Astrocyte of the hippocampus (primary cell): Measurements from ENCODE around the gene TRIL.

Experiments
- DNase-seq: peaks from one replicate; pipeline ENCODE4 v3.0.0; 2011; ENCODE audit warnings: low read depth, low spot score

The TRIL gene, protein sequence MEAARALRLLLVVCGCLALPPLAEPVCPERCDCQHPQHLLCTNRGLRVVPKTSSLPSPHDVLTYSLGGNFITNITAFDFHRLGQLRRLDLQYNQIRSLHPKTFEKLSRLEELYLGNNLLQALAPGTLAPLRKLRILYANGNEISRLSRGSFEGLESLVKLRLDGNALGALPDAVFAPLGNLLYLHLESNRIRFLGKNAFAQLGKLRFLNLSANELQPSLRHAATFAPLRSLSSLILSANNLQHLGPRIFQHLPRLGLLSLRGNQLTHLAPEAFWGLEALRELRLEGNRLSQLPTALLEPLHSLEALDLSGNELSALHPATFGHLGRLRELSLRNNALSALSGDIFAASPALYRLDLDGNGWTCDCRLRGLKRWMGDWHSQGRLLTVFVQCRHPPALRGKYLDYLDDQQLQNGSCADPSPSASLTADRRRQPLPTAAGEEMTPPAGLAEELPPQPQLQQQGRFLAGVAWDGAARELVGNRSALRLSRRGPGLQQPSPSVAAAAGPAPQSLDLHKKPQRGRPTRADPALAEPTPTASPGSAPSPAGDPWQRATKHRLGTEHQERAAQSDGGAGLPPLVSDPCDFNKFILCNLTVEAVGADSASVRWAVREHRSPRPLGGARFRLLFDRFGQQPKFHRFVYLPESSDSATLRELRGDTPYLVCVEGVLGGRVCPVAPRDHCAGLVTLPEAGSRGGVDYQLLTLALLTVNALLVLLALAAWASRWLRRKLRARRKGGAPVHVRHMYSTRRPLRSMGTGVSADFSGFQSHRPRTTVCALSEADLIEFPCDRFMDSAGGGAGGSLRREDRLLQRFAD

DNA sequence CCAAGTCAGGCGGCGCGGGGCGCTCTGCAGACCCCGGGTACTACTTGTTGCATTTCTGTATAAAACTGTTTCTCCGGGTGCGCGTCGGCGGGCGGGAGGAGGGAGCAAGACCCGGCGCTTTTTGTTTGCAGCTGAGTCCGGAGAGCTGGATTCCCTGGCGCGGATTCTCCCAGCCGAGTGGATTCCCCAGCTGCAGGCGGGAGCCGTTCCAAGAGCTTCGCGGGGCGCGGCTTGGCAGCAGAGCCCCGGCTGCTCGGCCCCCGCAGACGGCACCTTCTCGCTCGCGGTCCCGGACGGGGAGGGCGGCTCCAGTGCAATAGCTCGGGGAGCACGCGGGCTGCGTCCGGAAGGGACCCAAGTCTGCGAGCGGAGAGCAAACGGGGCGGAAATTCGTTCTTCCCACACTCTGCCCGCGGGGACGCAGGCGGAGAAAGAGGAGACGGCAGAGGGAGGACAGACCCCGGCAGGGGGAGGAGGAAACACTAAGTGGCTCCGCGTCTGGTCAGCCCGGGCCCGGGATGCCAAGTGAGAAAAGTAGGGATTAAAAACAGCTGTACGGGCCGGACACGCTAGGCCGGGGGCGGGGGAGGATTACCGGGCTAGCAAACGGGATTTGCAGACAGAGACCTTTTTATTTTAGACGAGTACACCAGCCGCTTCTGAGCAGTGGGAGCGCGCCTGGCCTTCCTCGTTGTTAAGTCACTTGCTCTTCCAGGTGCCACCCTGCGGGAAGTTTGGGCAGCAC is at the start of gene TRIL:
TRIL (minus strand) TSS at position 96 of the 745 bp plus-strand sequence. CDS start 284 bp downstream, outside the sequence.
- peak; percentile 80 for DNase-seq

DNA sequence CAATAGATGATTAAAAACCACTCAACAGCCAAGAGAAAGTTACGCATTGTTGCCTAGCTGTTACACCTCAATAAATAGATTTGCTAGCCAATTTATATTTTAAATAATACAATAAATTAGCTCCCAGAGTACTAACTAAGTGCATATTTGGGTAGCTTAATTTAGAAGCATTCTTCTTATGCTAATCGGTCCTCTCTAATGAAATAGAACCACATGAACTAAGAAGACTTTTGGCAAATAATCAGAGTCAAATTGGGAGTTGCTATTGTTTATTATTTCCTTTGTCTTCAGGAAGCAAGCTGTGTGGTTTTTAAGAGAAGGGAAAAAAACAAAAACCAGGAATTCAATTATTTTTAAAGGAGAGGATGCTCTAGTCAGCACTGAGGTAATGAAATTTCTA is 49.0 kb upstream of the TRIL start:
- DNase-seq: no peak

DNA sequence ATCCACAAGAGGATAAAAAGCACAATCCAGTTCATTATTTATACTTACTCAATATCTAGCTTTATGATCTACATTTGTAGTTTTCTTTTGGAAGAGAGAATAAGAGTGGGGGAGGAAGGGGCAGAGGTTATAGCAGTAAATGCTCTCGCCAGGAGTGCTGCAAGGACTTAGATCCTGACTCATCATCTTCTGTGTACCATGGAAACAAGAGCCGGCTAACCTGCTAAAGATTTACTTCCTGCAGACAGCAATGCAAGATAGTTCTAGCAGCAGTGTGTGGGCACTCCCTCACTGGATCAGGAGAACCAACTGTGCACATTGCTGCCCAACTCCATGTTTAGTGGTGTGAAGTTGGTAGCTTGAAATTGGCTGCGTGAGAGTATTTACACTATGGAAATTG is 47.7 kb upstream of the TRIL start:
- no peak for DNase-seq

DNA sequence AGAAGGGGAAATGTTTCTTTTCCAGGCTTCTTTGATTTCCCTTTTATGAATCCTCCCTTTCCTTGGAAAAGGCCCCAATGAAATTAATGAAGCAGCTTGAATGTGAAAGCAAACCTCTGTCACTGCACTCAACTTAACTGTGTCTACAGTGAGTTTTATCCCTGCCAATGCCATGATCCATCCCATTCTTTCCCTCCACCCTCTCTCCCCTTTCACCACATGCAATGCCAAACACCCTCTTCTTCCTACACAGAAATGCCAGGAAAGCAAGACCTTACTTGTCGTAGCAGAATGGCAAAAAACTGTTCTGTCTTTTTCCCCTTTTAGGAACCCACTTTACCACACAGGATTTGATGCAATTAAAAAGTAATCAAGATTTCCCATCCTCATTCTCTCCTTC is 47.3 kb upstream of the TRIL start:
- no peak for DNase-seq

DNA sequence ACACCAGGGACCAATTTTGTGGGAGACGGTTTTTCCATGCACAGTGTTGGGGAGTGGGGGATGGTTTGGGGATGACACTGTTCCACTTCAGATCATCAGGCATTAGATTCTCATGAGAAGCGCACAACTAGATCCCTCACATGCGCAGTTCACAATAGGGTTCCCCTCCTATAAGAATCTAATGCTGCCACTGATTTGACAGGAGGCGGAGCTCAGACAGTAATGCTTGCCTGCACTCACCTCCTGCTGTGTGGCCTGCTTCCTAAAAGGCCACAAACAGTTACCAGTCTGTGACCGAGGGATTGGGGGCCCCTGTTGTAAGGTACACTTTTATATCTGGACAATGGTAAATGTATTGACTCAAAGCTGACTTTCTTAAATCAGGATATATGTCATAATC is 45.6 kb upstream of the TRIL start:
- no peak for DNase-seq

DNA sequence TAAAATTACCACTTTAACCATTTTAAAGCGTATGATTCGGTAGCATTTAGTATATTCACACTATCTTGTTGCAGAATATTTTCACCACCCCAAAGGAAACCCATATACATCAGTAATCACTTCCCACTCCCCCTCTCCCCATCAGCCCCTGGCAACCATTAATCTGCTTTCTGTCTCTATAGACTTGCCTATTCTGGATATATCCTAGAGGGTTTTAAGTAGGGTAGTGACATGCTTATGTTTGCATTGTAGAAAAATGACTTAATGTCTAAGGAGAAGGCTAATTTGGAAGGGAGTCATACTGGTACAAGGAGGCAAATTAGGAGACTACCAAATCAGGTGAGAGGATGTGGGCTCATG is 42.6 kb upstream of the TRIL start:
- DNase-seq: no peak

DNA sequence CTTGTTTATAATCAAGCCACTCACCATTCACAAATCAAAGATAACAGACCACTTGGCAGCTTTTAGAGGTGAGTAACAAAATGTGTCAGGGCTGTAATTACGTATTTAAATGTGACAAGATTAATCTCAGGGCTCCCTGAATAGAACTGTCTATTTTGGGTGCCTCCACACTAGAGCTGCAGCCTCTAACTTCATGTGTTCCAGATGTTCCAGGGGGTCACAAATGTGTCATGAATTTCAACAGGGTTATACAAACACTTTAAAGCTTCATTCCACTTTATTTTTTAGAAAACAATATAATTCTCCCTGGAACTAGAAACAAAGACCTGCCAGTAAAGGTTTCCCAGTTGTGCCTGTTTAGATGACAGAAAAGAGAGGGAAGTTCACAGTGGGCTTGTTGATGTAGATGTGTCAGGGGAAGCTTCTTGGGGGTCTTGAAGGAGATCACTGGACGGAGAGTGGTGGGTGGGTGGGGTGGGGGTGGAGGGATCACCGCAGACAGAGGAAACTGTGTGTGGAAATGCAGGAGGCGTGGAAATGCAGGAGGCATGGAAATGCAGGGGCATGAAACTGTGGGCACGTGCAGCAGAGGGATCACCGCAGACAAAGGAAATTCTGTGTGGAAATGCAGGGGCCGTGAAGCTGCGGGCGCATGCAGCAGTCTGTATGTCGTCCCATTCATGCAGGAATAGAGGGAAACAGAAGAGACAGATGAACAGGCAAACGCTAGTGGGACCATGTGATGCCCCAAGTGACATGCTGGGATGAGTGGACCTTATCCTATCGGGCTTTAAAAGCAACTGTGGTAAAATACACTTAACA is 42.0 kb upstream of the TRIL start:
- DNase-seq: no peak

DNA sequence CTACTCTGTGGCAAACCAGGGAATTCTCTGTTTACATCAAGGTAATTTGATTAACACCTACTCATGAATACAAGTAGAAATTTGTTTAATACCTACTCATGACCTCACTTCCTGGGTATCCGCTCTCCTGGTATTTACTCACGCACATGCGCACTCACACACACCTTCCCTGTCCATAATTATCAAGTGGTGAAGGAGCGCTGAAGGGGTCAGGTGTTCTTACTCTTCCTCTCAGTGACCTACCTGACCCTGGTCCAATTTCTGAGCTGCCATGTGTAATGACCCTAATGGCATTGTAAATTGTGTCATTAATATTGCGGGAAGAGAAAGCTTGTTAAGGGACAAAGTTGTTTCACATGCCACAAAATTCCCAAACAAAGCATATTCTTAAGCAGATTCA is 41.3 kb upstream of the TRIL start:
- DNase-seq: no peak

DNA sequence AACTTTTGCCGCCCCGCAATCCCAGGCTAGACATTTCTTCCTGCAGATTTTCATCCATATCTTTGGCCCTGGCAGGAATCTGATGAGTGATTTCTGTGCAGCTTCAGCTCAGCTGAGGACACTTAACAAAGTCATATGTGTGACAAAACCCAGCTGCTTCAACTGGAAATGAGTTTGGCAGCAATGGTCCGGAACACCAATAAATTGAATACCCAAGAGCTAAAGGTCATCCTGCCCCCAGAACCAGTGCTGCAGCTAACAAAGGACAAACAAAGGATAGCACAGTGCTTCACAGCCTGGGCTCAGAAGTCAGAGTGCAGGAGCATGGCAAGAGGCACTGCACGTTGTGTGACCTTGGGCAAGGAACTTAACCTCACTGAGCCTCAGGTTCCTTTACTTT is 40.0 kb upstream of the TRIL start:
- DNase-seq: no peak

DNA sequence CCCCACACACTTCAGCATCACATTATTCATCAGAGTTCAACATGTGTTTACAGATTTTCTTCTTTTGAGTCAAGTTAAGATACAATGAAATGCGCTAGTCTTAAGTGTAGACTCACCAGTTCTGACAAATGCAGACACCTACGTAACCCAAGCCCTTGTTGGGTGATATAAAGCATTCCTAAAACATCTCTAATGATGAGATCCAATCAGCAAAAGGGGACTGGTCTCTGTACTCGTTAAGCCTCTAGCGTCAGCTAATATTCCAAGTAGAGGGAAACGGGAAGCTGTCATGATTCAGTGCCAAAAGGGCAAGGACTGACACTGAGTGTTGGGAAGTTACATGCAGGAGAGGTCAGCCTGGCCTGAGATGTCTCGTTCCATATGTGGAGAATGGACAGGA is 38.7 kb upstream of the TRIL start:
- DNase-seq: peak; percentile 12

DNA sequence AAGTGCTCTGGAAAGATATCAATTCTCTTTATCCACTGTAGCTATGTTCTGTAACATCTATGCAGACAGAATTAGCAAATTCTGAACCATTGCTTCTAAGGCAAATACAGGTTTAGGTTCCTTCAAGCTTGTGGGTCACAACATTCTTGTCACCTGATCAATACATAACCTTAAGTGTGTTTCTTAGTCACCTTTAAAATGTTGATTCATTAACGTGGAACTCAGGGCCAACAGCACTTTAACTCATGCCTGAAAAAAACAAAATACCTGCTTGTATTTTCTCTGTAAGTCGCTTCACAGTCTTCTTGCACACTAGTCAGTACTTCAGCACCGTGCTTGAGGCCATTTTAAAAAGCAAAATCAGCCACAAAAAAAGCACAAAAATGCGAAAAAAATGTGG is 35.2 kb upstream of the TRIL start:
- no peak for DNase-seq

DNA sequence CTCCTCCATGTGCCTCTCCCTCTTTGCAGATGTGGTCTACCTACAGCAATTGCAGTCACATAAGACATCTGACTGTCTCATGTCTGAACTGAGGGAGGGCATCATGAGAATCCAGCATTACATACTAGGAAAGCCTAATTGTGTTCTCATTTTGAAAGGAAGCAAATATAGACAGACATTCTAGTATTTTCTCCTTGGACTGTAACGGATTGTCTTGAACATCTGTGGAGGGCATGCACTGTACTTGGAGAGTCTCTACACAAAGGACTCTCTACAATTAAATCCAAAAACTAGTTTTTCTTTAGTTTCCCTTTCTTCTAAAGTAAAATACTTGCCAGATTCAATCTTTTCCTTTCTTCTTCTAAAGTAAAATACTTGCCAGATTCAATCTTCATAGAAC is 34.7 kb upstream of the TRIL start:
- DNase-seq: no peak

DNA sequence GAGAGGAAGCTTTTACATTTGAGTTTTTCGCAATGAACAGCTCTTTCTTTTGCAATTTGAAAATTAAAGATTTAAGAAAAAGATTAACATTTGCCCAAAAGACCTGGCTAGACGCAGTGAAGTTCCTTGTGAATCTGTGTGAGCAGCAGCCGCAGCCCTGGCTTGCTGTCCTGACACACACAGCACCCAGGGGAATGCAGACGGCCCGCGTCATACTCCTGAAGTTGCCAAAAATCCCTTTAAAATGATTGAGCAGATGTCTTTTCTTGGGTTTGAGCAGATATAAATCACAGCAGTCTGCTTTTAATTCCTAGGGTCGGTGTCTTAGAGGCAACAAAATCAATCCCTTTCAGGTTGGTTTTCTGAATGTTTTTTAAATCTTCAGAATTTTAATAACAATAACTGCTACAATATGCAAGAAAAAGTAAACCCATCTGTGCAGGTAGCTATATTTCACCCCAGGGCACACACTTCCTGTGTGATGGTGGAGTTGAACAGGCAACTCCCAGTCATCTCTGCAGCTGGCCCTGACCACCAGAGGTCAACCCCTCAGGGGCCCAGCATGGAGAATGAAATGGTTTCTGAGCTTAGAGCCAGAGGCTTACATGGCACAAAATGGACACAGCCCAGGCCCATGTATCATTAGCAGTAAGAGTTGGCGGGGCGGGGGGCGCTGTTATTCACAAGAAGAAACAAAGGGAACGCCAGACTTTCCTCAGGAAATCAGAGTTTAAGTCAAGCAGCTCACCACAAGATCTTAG is 32.2 kb upstream of the TRIL start:
- DNase-seq: no peak

DNA sequence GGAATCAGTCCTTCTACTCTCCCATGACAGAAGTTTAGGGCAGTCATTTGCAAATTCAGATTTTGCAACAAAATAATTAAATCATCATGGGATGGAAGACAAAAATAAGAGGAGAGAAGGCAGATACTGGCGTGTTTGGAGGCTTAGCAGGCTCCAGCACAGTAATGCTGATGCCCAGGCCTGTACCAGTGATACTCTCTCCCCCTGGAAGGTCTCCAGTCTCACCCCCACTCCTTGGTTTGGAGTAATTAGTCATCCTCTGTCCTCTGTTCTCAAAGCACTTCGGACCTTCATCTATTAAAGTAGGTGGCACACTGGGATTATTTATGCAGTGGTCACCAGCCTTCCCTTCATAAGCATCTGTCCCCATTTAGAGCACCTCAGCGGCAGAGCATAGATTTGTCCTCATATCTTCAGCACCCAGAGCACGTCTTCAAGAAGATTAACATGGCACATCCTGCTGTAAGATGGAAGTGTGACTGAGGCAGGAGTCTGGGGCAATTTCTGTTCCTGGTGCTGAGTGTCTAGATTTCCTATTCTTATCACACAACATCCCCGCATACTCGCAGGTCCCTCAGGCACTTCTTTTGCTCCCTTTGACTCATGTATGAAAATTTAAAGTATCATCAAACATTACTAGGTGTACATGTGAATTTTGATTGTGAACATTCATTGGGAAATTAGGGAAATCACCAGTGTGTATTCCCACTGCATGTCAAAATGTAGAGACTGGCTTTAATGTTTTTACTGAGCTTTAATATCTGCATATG is 31.3 kb upstream of the TRIL start:
- no peak for DNase-seq

DNA sequence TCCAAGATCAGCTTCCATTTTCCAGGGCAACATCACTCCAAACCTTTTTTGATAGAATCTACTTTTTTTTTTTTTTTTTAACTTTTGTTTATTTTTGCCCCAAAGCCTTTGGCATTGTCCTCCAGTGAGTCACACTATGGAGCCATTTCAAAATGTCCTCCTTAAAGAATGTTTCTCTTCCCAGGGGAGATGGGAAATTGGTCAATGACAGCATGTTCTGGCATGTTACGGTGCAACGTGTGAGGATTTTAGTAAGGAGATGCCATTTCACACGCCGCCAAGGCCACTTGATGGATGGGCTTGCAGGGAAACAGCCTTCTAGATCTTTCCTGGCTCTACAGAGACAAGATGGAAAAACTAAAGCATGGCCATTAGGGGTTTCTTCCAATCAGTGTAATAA is 30.7 kb upstream of the TRIL start:
- DNase-seq: peak; percentile 92

DNA sequence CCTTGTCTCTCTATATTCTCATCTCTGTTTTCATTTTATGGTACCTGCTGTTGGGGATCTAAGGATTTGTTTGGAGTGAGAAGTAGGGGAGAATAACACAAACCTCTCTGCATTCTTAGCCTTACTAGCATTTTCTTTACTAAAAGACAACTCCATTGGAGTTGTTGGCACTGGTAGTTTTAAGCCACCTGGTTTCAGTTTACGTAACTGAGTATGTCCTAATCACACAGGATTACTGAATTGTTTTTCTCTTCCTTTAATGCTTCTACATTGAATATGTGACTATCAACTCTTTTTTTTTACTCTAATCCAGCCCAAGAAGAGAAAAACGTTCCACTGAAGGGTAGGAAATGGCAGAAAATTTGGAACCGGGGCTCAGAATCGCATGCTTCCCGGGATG is 30.0 kb upstream of the TRIL start:
- no peak for DNase-seq

DNA sequence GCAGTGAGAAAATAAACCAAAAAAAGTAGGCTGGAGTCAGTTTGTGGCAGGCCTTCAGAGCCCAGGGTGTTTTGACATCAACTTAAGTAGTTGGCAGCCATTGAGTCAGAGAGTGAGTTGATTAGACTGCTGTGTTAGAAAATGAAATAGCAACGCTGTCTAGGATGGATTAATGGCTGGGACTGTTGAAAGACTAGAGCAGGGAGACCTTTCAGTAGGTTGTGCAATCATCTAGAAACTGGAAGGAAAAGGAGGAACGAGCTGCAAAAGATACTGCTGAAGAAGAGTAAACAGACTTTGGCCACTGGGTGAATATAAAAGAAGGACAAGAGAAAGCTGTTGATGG is 28.6 kb upstream of the TRIL start:
- DNase-seq: peak; percentile 54

DNA sequence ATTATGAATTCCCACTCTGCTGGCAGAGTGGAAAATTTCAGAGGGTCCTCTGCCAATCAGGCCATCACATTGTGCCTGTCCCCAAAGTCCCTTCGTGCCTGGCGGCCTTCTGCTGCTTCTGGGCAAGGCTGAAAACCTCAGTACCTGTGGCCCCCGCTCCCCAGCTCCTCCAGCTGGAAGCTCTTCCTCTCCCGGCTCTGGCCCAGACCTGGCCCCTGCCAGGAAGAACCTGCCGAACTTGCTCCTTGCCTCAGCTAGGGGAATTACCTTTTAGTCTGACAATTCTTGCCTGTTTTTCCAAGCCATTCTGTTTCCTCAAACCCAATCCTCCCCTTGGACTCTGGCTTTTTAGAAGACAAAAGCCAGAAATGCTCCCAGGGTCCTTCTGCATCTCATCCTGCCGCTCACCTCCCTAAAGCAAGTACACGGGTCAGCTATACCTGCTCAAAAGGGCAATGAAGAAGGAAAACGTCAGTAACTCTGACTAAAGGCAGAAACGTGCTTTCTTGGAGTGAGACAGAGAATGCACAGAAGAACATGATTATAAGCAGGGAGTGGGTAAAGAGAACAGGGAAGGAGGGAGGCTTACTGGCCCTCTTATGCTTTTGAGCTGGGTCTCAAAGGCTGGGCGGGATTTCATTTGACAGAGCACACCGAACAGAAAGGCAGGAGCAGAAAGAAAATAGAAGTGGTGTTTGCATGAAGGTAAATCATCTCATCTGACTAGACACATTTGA is 28.1 kb upstream of the TRIL start:
- DNase-seq: no peak

DNA sequence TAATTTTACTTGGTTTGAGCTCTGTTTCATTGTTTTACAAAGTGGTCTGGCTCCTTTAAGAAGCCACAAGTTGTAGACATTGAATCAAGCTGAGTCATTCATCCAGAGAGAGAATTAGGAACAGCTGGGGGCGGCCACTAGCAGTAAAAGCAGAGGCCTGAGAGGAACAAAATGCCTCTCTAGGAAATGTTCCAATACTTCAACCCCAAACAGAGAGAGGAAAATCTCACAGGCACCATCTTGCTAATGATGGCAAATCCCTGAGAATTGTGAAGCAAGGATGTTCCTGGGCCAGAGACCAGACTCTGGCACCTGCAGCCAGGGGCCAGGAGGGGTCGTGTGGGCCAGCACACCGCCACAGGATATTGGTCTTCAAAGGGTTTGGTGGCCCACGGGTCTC is 26.5 kb upstream of the TRIL start:
- peak; percentile 87 for DNase-seq
